Measurements from ENCODE around the gene CECR2.

Gene CECR2

GRCh38 chr22:17554814-17555213, 185.6 kb downstream of the CECR2 start:
- no peaks in the 10 kb centered on the region for H3F3A ChIP-seq (ENCODE audit: insufficient read depth, low read length)
- H3K9me2 ChIP-seq (ENCODE audit: low read depth, low read length): no peaks in the 10 kb centered on the region
- H3K27ac ChIP-seq (ENCODE audit: low read depth, low read length, poor library complexity, severe bottlenecking): no peak overlapping the region
- no peak overlapping the region for H3K4me3 ChIP-seq (ENCODE audit: low read depth, low read length, poor library complexity, severe bottlenecking)
- H3K4me1 ChIP-seq (ENCODE audit: insufficient read depth, low read length, severe bottlenecking): no peaks in the 10 kb centered on the region
- TF ChIP-seq CTCF (IDR thresholded peaks at IDR 0.05; ENCODE audit: low read length): no peak
- TF ChIP-seq EZH2 (IDR thresholded peaks at IDR 0.05; ENCODE audit: borderline replicate concordance, low read length): no peak
- H3K79me2 ChIP-seq (ENCODE audit: insufficient read depth, low read length): no peaks in the 10 kb centered on the region
- no peak overlapping the region for H3K9ac ChIP-seq (ENCODE audit: low read length)
- H3K27me3 ChIP-seq (ENCODE audit: insufficient read depth, low read length): no peaks in the 10 kb centered on the region
- H3K4me2 ChIP-seq (ENCODE audit: low read length): no peak overlapping the region
- no peaks in the 10 kb centered on the region for H3K9me3 ChIP-seq (ENCODE audit: low read length)
- H4K20me1 ChIP-seq (ENCODE audit: insufficient read depth, low read length): no peaks in the 10 kb centered on the region
- H2AFZ ChIP-seq (ENCODE audit: low read length): no peak overlapping the region
- H3K36me3 ChIP-seq (ENCODE audit: insufficient read depth, low read length): no peaks in the 10 kb centered on the region

- Histone ChIP-seq H3K27me3 (ENCODE audit: insufficient read depth, low read length) (no peaks in the 10 kb centered on the region), H2AFZ (ENCODE audit: low read length) (no peak overlapping the region), H4K20me1 (ENCODE audit: insufficient read depth, low read length) (no peaks in the 10 kb centered on the region), H3K79me2 (ENCODE audit: insufficient read depth, low read length) (no peaks in the 10 kb centered on the region), H3F3A (ENCODE audit: insufficient read depth, low read length) (no peaks in the 10 kb centered on the region), H3K9me3 (ENCODE audit: low read length) (no peaks in the 10 kb centered on the region), H3K27ac (ENCODE audit: low read depth, low read length, poor library complexity, severe bottlenecking) (no peak overlapping the region), H3K9me2 (ENCODE audit: low read depth, low read length) (no peaks in the 10 kb centered on the region), H3K4me2 (ENCODE audit: low read length) (peak overlapping the region; percentile 23; the same call in 1 of the 2 replicates), H3K36me3 (ENCODE audit: insufficient read depth, low read length) (no peaks in the 10 kb centered on the region), H3K9ac (ENCODE audit: low read length) (no peak overlapping the region), H3K4me1 (ENCODE audit: insufficient read depth, low read length, severe bottlenecking) (no peaks in the 10 kb centered on the region), H3K4me3 (ENCODE audit: low read depth, low read length, poor library complexity, severe bottlenecking) (no peak overlapping the region)
- no peak for TF ChIP-seq EZH2 (IDR thresholded peaks at IDR 0.05; ENCODE audit: borderline replicate concordance, low read length)
- no peak for TF ChIP-seq CTCF (IDR thresholded peaks at IDR 0.05; ENCODE audit: low read length)
Observed at GRCh38 chr22:17559188-17559587, 189.9 kb downstream of the CECR2 start.

- Histone ChIP-seq H4K20me1 (ENCODE audit: insufficient read depth, low read length) (no peaks in the 10 kb centered on the region), H3K4me3 (ENCODE audit: low read depth, low read length, poor library complexity, severe bottlenecking) (no peak within 1 kb of the TSS), H3K79me2 (ENCODE audit: insufficient read depth, low read length) (no peaks in the 10 kb centered on the region), H2AFZ (ENCODE audit: low read length) (no peak within 1 kb of the TSS), H3K4me1 (ENCODE audit: insufficient read depth, low read length, severe bottlenecking) (no peaks in the 10 kb centered on the region), H3F3A (ENCODE audit: insufficient read depth, low read length) (no peaks in the 10 kb centered on the region), H3K9me3 (ENCODE audit: low read length) (no peaks in the 10 kb centered on the region), H3K9ac (ENCODE audit: low read length) (no peak within 1 kb of the TSS), H3K27ac (ENCODE audit: low read depth, low read length, poor library complexity, severe bottlenecking) (no peak within 1 kb of the TSS), H3K4me2 (ENCODE audit: low read length) (no peak within 1 kb of the TSS), H3K27me3 (ENCODE audit: insufficient read depth, low read length) (no peaks in the 10 kb centered on the region), H3K9me2 (ENCODE audit: low read depth, low read length) (no peaks in the 10 kb centered on the region), H3K36me3 (ENCODE audit: insufficient read depth, low read length) (no peaks in the 10 kb centered on the region)
- TF ChIP-seq CTCF (IDR thresholded peaks at IDR 0.05; ENCODE audit: low read length) (no peak), EZH2 (IDR thresholded peaks at IDR 0.05; ENCODE audit: borderline replicate concordance, low read length) (no peak)
Observed at GRCh38 chr22:17562906-17563870, 193.9 kb downstream of the CECR2 start, which contains the start of gene SLC25A18. SLC25A18 (plus strand) TSS chr22:17563498; CDS start chr22:17579945, 16,447 bp downstream.
